HCT116 (cell line): ENCODE measurements around the gene WNK3. TPM values are rescaled to one million over a fixed set of nuclear protein-coding genes. Genes with fewer than 3 reads are reported as not detected.

Source experiments
- ATAC-seq: fragments of 200-7000 bp; cut with Tn5 transposase; 2 replicates; pipeline ENCODE4 v1.9.1; 2020; ENCODE audit warnings: mild to moderate bottlenecking, moderate library complexity
- BruUV-seq: library from RNA; stranded (reverse); fragments of 400-500 nt; replicated peaks from 2 replicates; lab custom pipeline; 2021; lab: Mats Ljungman, UMichigan
- CTCF ChIA-PET: fragments of 300-600 bp; sonication (Branson Sonifier 250); formaldehyde crosslinking; loops from one replicate; lab custom pipeline; 2021; ENCODE audit warnings: antibody characterized with exemption; lab: Charles Lee
- POLR2A ChIA-PET: fragments of 300-600, 350-600 bp; sonication (Branson Sonifier 250); formaldehyde crosslinking; loops from one replicate; lab custom pipeline; 2021; ENCODE audit warnings: antibody characterized with exemption; lab: Charles Lee
- RAD21 ChIA-PET, 2 experiments: fragments of 300-600 bp; sonication (Branson Sonifier 250); formaldehyde crosslinking; loops; one replicate each; lab custom pipeline; 2023; ENCODE audit warnings: low total read pairs in 2 of 2; ENCODE audit not compliant: uncharacterized antibody in 2 of 2, unreplicated experiment in 2 of 2, low non-redundant PET in 1 of 2; lab: Charles Lee
- DNase-seq: peaks from one replicate; pipeline ENCODE4 v3.0.0-alpha.2; 2010; ENCODE audit warnings: low read depth, low spot score
- H2AFZ ChIP-seq: fragments of 200-600 bp; shearing (Covaris generic), sonication (generic); 2 replicates; pipeline ENCODE4 v1.6.1; 2017; ENCODE audit warnings: low read depth, mixed run types, mixed read lengths, antibody characterized with exemption, low read length; ENCODE audit not compliant: poor library complexity, severe bottlenecking
- H3K27ac ChIP-seq: 2 replicates; pipeline ENCODE4 v1.5.1; 2012; ENCODE audit warnings: low read depth, low read length
- H3K27me3 ChIP-seq: fragments of 200-600 bp; sonication (generic); 2 replicates; pipeline ENCODE4 v1.6.1; 2016; ENCODE audit warnings: mixed run types, low read length, mixed read lengths; ENCODE audit not compliant: insufficient read depth
- H3K36me3 ChIP-seq, 2 experiments: fragments of 200-500 bp in 1 of 2; fragments of 200-600 bp in 1 of 2; sonication (Bioruptor generic) in 1 of 2; sonication (generic) in 1 of 2; 2 replicates each; pipeline versions ENCODE4 v1.5.1 to v1.6.1; 2014 to 2016; ENCODE audit warnings: low read length in 2 of 2, inconsistent platforms in 1 of 2, mixed read lengths in 1 of 2, mixed run types in 1 of 2; ENCODE audit not compliant: insufficient read depth in 2 of 2, control insufficient read depth in 1 of 2
- H3K4me1 ChIP-seq, 2 experiments: fragments of 200-600 bp in 1 of 2; sonication (generic) in 1 of 2; 2 replicates each; pipeline versions ENCODE4 v1.5.1 to v1.6.1; 2012 to 2017; ENCODE audit warnings: low read length in 2 of 2, inconsistent platforms in 1 of 2, mild to moderate bottlenecking in 1 of 2, mixed read lengths in 1 of 2, mixed run types in 1 of 2, moderate library complexity in 1 of 2; ENCODE audit not compliant: insufficient read depth in 2 of 2, control insufficient read depth in 1 of 2
- H3K4me2 ChIP-seq: fragments of 200-600 bp; sonication (generic); 2 replicates; pipeline ENCODE4 v1.6.1; 2017; ENCODE audit warnings: mixed run types, low read length, mixed read lengths
- H3K4me3 ChIP-seq, 2 experiments: fragments of 200-600 bp in 1 of 2; sonication (generic) in 1 of 2; replicated peaks in 1 of 2; 2 replicates each; pipeline ENCODE4 v1.5.1; 2011 to 2016; ENCODE audit warnings: low read length in 2 of 2, control low read depth in 1 of 2, low read depth in 1 of 2, mild to moderate bottlenecking in 1 of 2, mixed read lengths in 1 of 2, mixed run types in 1 of 2
- H3K79me2 ChIP-seq: fragments of 200-600 bp; sonication (generic); 2 replicates; pipeline ENCODE4 v1.6.1; 2017; ENCODE audit warnings: mild to moderate bottlenecking, mixed run types, low read length, moderate library complexity, mixed read lengths; ENCODE audit not compliant: insufficient read depth
- H3K9ac ChIP-seq: fragments of 200-600 bp; sonication (generic); 2 replicates; pipeline ENCODE4 v1.6.1; 2016; ENCODE audit warnings: low read length, mixed read lengths
- H3K9me2 ChIP-seq: fragments of 200-600 bp; sonication (generic), shearing (Covaris generic); 2 replicates; pipeline ENCODE4 v1.6.1; 2017; ENCODE audit warnings: mixed run types, mild to moderate bottlenecking, moderate library complexity; ENCODE audit not compliant: insufficient read depth
- H3K9me3 ChIP-seq, 2 experiments: fragments of 200-500 bp in 1 of 2; fragments of 200-600 bp in 1 of 2; sonication (Bioruptor generic) in 1 of 2; sonication (generic) in 1 of 2; 2 replicates each; pipeline ENCODE4 v1.6.1; 2014 to 2017; ENCODE audit warnings: low read length in 2 of 2, mixed read lengths in 2 of 2, inconsistent platforms in 1 of 2, low read depth in 1 of 2, mild to moderate bottlenecking in 1 of 2, mixed run types in 1 of 2, moderate library complexity in 1 of 2; ENCODE audit not compliant: control insufficient read depth in 1 of 2, insufficient read depth in 1 of 2
- H4K20me1 ChIP-seq: fragments of 200-600 bp; sonication (generic), shearing (Covaris generic); 2 replicates; pipeline ENCODE4 v1.6.1; 2017; ENCODE audit warnings: mixed run types, mild to moderate bottlenecking, moderate library complexity; ENCODE audit not compliant: insufficient read depth
- EGR1 ChIP-seq: IDR thresholded peaks from 2 replicates; pipeline ENCODE4 v1.6.1; 2012; ENCODE audit warnings: low read depth
- FOSL1 ChIP-seq: IDR thresholded peaks from 2 replicates; pipeline ENCODE4 v1.6.1; 2012; ENCODE audit warnings: low read depth
- MAX ChIP-seq: IDR thresholded peaks from 2 replicates; pipeline ENCODE4 v1.6.1; 2012
- POLR2A ChIP-seq: IDR thresholded peaks from 2 replicates; pipeline ENCODE4 v1.7.0; 2011; ENCODE audit warnings: borderline replicate concordance; ENCODE audit not compliant: insufficient read depth, insufficient read length; ENCODE audit errors: extremely low read depth
- POLR2AphosphoS5 ChIP-seq: IDR thresholded peaks from 2 replicates; pipeline ENCODE4 v1.6.1; 2011; ENCODE audit warnings: mild to moderate bottlenecking, low read depth, low read length, moderate library complexity
- REST ChIP-seq: IDR thresholded peaks from 2 replicates; pipeline ENCODE4 v1.6.1; 2012; ENCODE audit warnings: low read depth
- SIN3A ChIP-seq: IDR thresholded peaks from 2 replicates; pipeline ENCODE4 v1.6.1; 2012; ENCODE audit warnings: low read depth
- SP1 ChIP-seq: IDR thresholded peaks from 2 replicates; pipeline ENCODE4 v1.6.1; 2012; ENCODE audit warnings: low read depth
- YY1 ChIP-seq: IDR thresholded peaks from 2 replicates; pipeline ENCODE4 v1.6.1; 2011; ENCODE audit warnings: low read length, low read depth, moderate library complexity, mild to moderate bottlenecking; ENCODE audit not compliant: insufficient replicate concordance; ENCODE audit errors: extremely low read depth
- ZFX ChIP-seq: fragments of 450-650 bp; IDR thresholded peaks from 2 replicates; pipeline ENCODE4 v1.6.1; 2017
- intact Hi-C: fragments of 100-400 bp; cut with micrococcal nuclease; formaldehyde crosslinking; loops from 2 replicates; pipeline ENCODE4 v1.10.0; 2022
- total RNA-seq: library from RNA; stranded (reverse); gene quantifications from one replicate; pipeline ENCODE4 v1.2.1, GENCODE V29; 2021; ENCODE audit not compliant: unreplicated experiment

The WNK3 gene
- total RNA-seq, 1 experiment from 2014 or later = 0.05 TPM

- TF ChIP-seq REST (no peak), YY1 (peak; percentile 49)
Observed at GRCh38 chrX:54182864-54183613, 174.8 kb downstream of the WNK3 start, which contains the start of gene FAM120C (continued).

GRCh38 chrX:54182194-54182863 is 175.5 kb downstream of the WNK3 start:
- ChIA-PET POLR2A (interaction anchor here (0.7 kb wide), 3 partner anchors 14 to 1208 kb away, joined by 3 to 4 read pairs (median 4); no protein-coding TSS in a partner anchor), RAD21 (no interaction called here), CTCF (no interaction called here)
- H3K4me2 ChIP-seq = peak overlapping the region; percentile 86
- H4K20me1 ChIP-seq = no peaks in the 10 kb centered on the region
- H3K27me3 ChIP-seq = no peaks in the 10 kb centered on the region
- no peaks in the 10 kb centered on the region for H3K9me2 ChIP-seq
- peak overlapping the region; percentile 94 for H3K27ac ChIP-seq
- H3K36me3 ChIP-seq = no peaks in the 10 kb centered on the region
- H3K9ac ChIP-seq = peak overlapping the region; percentile 89
- H2AFZ ChIP-seq = no peak overlapping the region
- H3K4me3 ChIP-seq = peak overlapping the region; percentile 60 to 70
- BruUV-seq = no TSS peak
- peak; percentile 80 for ATAC-seq
- peaks cover 53% of the 10 kb centered on the region for H3K79me2 ChIP-seq
- intact Hi-C loops = loop anchor here (5.0 to 10.0 kb wide), 2 partner anchors 140 to 262 kb away; partner anchors contain the start of genes PHF8 and TSR2
- no peaks in the 10 kb centered on the region for H3K9me3 ChIP-seq
- TF ChIP-seq EGR1 (no peak), SIN3A (peak; percentile 52), POLR2AphosphoS5 (peak; percentile 87), MAX (peak; percentile 86), FOSL1 (no peak), POLR2A (peak; percentile 50), ZFX (peak; percentile 77), SP1 (no peak), REST (no peak)
- TF ChIP-seq, all 23 proteins: peak for 5
- DNase-seq = peak; percentile 27
- H3K4me1 ChIP-seq = peaks cover 4 to 27% of the 10 kb centered on the region in 2 experiments; a peak in 3 of 4 replicates
